HG03066 (cell line): ENCODE measurements around the gene L1TD1.
"Not testable (repeated sequence)": the region's sequence is repeated elsewhere in the genome, so short reads cannot be mapped to it uniquely, and the experiment has no call there.

Source experiments
- ATAC-seq: cut with Tn5 transposase; IDR thresholded peaks from one replicate; pipeline ENCODE4 v1.9.1; 2021; ENCODE audit warnings: low read depth; ENCODE audit not compliant: unreplicated experiment

Gene L1TD1

DNA sequence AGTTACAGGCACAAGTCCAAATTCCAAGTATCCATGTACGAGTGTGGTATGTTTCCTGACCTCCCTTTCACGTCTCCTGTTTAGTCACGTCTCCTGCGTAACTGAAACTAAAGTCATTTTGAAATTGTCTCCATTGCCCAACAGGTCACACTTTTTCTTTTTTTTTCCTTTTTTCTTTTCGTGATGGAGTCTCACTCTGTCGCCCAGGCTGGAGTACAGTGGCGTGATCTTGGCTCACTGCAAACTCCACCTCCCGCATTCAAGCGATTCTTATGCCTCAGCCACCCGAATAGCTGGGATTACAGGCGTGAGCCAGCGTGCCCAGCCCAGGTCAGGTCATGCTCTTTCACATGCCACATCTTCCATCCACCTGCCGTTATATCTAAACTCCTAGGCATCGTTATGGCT lies 38.2 kb downstream of the L1TD1 start:
- ATAC-seq: no peak

DNA sequence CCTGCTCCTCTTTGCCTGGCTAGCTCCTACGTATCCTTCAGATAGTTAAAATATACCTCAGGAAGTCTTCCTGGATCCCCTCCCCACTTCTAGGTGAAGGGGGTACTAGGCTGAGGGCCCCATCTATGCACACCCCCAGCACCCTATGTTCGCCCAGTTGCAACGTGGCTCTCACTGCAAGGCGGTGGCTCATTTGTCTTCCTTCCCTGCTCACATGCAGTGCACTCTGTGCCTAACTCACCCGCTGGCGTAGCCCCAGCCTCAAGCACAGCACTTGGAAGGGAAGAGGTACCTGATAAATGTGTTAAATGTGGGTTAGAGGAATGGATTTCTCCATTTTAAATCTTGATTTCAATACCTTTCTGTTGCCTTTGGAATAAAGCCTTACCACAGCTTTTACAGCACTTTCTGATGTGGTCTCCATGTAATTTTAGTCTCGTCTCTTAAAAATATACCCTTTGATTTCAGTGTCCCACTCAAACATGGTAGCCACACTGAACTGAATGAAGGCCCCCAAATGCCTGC lies 39.3 kb downstream of the L1TD1 start:
- no peak for ATAC-seq

DNA sequence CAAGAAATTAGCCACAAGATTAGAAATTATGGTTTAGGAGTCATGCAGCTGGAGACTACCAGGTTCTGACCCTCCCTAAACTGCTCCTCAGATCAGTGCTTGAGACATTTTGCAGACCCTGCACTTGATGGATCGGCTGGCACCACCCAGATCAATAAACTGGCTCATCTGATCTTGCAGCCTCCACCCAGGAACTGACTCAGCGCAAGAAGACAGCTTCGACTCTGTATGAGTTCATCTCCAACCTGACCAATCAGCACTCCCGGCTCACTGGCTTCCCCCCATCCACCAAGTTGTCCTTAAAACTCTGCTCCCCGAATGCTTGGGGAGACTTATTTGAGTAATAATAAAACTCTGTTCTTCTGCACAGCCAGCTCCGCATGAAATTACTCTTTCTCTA lies 40.0 kb downstream of the L1TD1 start:
- ATAC-seq: no peak

DNA sequence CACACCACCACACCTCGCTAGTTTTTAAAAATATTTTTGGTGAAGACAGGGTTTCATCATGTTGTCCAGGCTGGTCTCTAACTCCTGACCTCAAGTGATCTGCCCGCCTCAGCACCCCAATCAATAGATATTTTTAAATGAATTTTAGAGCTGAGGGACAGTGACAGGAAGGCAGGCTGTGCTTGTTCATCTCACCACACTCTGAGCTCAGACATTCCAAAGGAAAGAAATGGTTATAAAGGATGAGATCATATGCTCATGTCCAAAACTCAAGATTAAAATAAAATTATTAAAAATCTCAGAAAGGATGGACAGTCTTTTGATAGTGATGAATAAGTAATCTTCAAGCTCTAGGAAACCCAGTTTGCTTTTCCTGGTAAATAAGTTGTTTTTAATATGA lies 40.9 kb downstream of the L1TD1 start:
- ATAC-seq: no peak

DNA sequence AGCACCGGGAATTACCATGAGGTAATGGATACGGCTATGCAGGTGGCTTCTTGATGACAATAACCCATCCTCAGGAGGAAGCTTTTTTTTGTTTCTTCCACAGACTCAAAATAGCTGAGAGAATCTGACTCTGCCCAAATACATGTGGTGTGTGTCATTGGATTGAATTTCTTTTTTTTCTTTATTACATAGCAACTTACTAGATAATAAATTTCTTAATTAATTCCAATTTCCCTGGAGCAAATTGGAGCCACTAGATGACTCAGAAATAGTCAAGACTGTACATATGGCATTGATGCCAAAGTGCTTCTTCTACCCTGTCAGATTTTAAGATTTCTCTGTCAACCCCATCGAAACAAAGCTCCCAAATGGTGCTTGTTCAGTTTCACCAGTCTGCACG lies 42.7 kb downstream of the L1TD1 start:
- no peak for ATAC-seq

DNA sequence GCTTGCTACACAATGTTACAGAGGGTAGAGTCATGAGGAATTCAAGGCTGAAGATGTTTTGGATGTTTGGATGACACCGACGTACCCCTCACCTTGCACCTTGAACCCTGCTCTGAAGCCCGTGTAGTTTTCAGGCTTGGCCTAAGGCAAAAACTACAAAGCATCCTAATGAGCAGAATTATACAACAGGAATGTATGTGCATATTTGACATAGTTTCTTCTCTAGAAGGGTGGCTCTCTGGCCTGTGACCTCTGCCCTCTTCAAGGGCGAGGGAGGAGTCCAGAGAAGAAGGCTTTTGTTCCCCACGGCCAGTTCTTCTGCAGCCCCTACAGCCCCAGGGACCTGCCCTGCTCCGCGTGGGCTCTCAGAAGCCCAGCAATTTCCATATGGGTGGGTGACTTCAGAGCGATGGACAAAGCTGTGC lies 43.3 kb downstream of the L1TD1 start:
- ATAC-seq: no peak

DNA sequence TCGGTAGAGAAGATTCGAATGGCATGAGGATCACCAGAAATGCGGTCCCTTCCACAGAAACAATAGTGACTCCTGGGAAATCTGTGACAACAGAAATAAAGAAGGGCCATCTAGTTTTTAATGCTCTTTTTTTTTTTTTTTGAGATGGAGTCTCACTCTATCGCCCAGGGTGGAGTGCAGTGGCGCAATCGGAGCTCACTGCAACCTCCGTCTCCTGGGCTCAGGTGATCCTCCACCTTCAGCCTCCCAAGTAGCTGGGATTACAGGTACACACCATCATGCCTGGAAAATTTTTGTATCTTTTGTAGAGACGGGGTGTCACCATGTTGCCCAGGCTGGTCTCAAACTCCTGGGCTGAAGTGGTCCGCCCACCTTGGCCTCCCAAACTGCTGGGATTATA lies 43.9 kb downstream of the L1TD1 start:
- ATAC-seq: no peak

DNA sequence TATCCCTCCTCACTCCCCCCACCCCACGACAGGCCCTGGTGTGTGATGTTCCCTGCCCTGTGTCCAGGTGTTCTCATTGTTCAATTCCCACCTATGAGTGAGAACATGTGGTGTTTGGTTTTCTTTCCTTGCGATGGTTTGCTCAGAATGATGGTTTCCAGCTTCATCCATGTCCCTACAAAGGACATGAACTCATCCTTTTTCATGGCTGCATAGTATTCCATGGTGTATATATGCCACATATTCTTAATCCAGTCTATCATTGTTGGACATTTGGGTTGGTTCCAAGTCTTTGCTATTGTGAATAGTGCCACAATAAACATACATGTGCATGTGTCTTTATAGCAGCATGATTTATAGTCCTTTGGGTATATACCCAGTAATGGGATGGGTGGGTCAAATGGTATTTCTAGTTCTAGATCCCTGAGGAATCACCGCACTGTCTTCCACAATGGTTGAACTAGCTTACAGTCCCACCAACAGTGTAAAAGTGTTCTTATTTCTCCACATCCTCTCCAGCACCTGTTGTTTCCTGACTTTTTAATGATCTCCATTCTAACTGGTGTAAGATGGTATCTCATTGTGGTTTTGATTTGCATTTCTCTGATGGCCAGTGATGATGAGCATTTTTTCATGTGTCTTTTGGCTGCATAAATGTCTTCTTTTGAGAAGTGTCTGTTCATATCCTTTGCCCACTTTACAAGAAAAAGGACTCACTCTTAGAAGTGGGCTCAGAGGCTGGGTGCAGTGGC lies 45.2 kb downstream of the L1TD1 start:
- ATAC-seq: not testable (repeated sequence)

DNA sequence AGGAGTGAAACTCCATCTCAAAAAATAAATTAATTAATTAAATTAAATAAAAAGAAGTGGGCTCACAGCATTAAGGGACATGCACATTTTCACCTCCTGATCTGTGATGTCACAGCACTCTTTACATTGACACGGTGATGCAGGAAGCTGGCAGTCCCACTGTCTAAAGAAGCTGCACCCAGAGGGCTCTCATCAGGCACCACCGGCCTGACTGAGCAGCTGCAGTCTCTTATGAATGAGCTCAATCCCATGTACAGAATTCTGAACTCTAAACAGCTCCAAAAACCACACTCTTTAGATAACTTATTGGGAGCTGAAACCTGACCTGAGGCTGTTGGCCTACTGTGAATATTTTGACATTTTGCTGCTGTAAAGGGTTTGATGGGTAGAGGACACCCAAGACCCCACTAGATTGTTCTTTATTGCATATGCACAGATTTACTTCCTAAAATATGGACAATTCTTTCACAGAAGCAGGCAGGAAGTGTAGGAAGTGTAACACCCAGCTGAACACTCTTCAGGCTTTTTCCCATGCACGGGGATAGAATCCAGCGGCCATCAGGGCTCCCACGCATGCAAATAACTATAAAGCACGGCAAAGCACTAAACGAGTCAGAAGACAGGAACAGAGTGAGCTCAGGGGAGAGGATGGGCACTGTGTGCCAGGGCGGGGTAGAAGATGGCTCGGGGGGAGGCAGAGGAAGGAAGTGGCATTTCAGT lies 46.2 kb downstream of the L1TD1 start:
- no peak for ATAC-seq

DNA sequence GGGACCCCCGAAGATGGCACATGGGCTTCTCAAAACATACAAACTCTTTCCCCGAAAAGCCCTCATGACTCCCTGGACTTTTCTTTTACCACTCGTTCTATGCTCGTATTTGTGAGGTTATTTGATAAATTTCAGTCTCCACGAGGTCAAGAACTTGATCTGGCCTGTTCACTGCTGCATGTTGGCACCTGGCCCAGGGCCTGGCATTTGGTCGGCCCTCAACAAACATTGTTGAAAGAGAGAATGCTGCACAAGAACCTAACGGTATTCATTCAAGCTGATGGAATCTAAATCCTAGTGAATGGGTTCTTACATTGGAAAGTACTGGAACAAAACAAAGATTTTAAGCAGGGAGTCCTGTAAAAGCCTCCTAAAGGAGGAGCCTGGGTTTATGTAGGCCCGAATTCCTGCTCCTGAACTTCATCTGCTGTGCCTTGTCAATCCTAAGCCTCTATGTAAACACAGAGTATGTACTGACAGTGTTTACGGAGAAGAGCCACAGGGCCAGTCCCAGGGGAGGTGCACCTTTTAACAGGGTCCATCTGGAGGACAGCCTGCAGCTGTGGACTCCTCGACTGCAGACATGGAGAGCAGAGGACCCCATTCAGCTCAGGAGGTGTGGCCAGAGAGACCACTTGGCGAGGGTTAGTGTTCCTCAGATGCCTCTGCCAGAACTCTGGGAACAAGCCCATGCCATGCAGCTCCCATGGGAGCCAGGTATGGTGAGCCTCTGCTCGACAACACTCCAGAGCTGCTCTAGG lies 46.9 kb downstream of the L1TD1 start:
- ATAC-seq: no peak

DNA sequence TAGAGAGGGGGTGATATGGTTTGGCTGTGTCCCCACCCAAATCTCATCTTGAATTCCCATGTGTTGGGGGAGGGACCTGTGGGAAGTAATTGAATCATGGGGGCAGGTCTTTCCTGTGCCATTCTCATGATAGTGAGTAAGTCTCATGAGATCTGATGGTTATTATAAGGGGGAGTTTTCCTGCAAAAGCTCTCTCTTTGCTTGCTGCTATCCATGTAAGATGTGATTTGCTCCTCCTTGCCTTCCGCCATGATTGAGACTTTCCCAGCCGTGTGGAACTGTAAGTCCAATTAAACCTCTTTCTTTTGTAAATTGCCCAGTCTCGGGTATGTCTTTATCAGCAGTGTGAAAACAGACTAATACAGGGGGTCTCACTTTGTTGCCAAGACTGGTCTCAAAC lies 49.7 kb downstream of the L1TD1 start:
- not testable (repeated sequence) for ATAC-seq

DNA sequence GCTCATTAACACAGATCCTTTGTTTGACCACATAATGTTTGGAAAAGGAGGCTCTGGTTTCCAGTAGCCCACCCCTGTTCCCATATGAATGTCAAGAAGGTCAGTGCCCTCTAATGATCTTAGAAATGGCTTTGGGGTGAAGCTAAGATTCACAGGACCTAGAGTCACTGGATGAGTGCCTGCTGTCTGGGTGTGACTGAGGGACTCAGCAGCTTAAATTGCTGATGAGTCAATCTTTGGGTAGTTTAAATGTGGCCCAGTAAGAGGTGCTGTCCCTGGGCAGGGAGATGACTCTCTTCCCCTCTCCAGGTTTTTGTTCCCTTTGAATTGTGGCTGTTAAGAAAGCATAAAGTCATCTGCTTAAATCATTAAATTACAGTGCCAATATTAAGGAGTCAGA lies 50.6 kb downstream of the L1TD1 start:
- ATAC-seq: no peak

DNA sequence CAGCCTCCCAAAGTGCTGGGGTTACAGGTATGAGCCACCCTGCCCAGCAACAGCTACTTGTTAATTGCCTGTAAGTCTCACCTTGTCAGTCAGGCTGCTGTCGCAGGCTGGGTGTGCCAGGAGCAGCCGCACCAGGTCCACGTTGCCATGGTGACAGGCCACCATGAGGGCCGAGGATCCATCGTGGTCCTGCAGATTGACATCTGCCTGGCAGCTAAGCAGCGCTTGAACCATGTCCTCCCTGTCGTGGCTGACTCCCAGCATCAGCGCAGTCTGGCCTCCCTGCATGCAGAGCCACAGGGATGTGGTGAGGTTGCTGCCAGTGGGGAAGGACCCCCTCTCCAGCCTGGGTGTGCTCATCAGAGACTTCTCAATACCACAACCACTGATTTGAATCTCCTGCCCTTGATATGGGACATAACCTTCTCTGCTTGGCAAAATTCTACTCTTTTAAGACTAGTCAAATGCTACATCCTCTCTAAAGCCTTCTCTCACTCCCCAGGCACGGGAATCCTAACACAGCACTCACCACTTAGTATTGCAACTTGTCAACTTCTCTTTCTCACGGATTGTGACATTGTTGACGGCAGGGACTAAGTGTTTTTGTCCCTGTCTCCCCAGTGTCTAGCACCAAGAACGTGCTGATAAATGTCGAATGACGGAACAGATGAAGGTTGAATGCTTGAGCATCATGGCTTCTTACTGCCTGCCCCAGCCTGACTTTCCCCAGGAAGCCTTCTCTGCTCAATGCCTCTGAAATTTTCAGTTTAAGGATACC lies 52.9 kb downstream of the L1TD1 start:
- no peak for ATAC-seq

DNA sequence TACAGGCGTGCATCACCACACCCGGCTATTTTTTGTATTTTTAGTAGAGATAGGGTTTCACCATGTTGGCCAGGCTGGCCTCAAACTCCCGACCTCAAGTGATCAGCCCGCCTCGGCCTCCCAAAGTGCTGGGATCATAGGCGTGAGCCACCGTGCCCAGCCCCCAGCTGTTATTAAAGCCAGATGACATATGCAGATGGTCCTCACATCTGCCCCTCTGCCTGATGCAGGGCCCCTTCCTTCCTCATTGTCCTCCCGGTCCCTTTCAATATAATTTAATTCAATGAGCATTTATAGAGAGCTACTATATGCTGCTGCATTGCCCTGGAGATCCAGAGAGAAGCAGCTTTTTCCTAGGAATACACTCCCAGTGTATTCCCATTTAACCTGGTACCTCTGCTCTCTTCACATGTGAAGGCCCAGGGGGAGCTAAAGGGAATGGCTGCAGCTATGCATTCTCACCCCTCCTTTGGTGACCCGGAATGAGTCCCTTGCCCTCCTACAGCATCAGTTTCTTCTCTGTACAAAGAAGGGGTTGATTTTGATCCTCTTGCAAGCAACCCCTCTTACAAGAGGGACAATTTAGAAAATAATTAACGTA lies 55.6 kb downstream of the L1TD1 start:
- no peak for ATAC-seq

DNA sequence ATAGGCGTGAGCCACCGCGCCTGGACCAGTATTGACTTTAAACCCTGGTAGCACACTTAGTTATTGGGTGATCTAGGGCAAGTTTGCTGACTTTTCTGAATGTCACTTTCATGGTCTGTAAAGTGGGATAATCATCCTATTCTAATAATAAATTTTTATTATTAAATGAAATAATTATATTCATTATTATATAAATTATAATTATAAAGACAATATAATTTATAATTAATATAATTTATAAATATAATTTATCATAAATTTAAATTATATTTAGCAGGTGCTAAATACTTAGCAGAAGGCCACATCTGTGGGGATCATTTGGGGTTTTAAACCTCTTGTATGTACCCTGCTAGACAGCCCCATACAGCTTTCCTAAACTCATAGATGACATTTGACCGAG lies 64.9 kb downstream of the L1TD1 start:
- ATAC-seq: no peak

DNA sequence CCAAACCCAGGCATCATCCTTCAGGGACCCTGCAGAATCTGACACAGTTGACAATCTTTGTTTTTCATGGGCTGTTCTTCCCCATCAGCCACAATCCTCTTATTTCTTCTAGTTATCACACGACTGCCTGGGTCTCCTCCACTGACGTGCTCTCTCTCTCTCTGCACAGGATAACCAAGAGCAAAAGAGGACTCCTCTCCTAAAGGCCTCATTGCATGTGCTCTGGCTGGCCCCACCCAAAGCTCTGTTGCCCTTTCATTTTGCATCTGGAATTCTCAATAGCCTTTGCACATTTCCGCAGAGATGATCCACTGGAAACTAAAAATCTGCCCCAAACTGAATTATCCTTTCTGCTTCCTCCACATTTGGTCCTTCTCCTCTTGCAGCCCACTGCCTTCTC lies 66.0 kb downstream of the L1TD1 start:
- no peak for ATAC-seq
